B cell (primary cell): ENCODE measurements around the gene CCDC74B. TPM values are rescaled to one million over a fixed set of nuclear protein-coding genes. Genes with fewer than 3 reads are reported as not detected.
"Not testable (repeated sequence)": the region's sequence is repeated elsewhere in the genome, so short reads cannot be mapped to it uniquely, and the experiment has no call there.

Experiments
- ATAC-seq: fragments of 200-7000 bp; cut with Tn5 transposase; one replicate; pipeline ENCODE4 v1.10.0; 2021; ENCODE audit warnings: low read depth, mild to moderate bottlenecking, moderate number of reproducible peaks, moderate library complexity
- CTCF ChIA-PET: fragments of 350-600 bp; sonication (Branson Sonifier 250); formaldehyde crosslinking; loops from one replicate; lab custom pipeline; 2021; ENCODE audit warnings: antibody characterized with exemption, inconsistent platforms; lab: Charles Lee
- POLR2A ChIA-PET: fragments of 350-600 bp; sonication (Branson Sonifier 250); formaldehyde crosslinking; loops from one replicate; lab custom pipeline; 2021; ENCODE audit warnings: antibody characterized with exemption; lab: Charles Lee
- DNase-seq: peaks from one replicate; pipeline ENCODE4 v3.0.0; 2013
- H2AFZ ChIP-seq: 2 replicates; pipeline ENCODE4 v1.6.1; 2012; ENCODE audit warnings: mild to moderate bottlenecking, low read depth, low read length; ENCODE audit not compliant: insufficient read depth, poor library complexity, severe bottlenecking
- H3K27ac ChIP-seq, 2 donors: 1 replicate in 1 of 2; 2 replicates in 1 of 2; pipeline ENCODE4 v1.5.1; 2012 to 2013; ENCODE audit warnings: low read length in 2 of 2, mild to moderate bottlenecking in 2 of 2, moderate library complexity in 1 of 2
- H3K27me3 ChIP-seq, 4 experiments: fragments of 200-600 bp in 1 of 4; sonication (generic) in 1 of 4; replicated peaks in 1 of 4; 1 replicate in 2 of 4; 2 replicates in 2 of 4; pipeline versions ENCODE4 v1.6.1 to v1.7.0; 2013 to 2016; ENCODE audit warnings: low read length in 3 of 4, mild to moderate bottlenecking in 2 of 4, mixed read lengths in 1 of 4, moderate library complexity in 1 of 4; ENCODE audit not compliant: insufficient read depth in 4 of 4, control insufficient read depth in 3 of 4; ENCODE audit errors: control extremely low read depth in 1 of 4
- H3K36me3 ChIP-seq, 2 experiments: replicated peaks in 1 of 2; 1 replicate in 1 of 2; 2 replicates in 1 of 2; pipeline versions ENCODE4 v1.6.1 to v1.7.1; 2013; ENCODE audit warnings: low read length in 1 of 2; ENCODE audit not compliant: insufficient read depth in 2 of 2, control insufficient read depth in 1 of 2; ENCODE audit errors: control extremely low read depth in 1 of 2, extremely low read depth in 1 of 2
- H3K4me1 ChIP-seq, 2 donors: fragments of 200-600 bp in 1 of 2; sonication (generic) in 1 of 2; 1 replicate in 1 of 2; 2 replicates in 1 of 2; pipeline versions ENCODE4 v1.5.1 to v1.6.1; 2013 to 2017; ENCODE audit warnings: low read length in 2 of 2; ENCODE audit not compliant: control insufficient read depth in 2 of 2, insufficient read depth in 2 of 2
- H3K4me2 ChIP-seq: replicated peaks from 2 replicates; pipeline ENCODE3; 2012; ENCODE audit warnings: mild to moderate bottlenecking, low read depth, low read length; ENCODE audit not compliant: poor library complexity, severe bottlenecking
- H3K4me3 ChIP-seq, 5 experiments: fragments of 200-600 bp in 1 of 5; sonication (generic) in 1 of 5; 1 replicate in 3 of 5; 2 replicates in 2 of 5; pipeline versions ENCODE4 v1.5.1 to v1.7.0; 2011 to 2016; ENCODE audit warnings: low read length in 4 of 5, mild to moderate bottlenecking in 4 of 5, low read depth in 2 of 5, control low read depth in 1 of 5, moderate library complexity in 1 of 5; ENCODE audit not compliant: insufficient read depth in 1 of 5; ENCODE audit errors: control extremely low read depth in 1 of 5, extremely low read depth in 1 of 5
- H3K79me2 ChIP-seq: fragments of 200-600 bp; sonication (generic); one replicate; pipeline ENCODE4 v1.6.0; 2016; ENCODE audit warnings: low read length; ENCODE audit not compliant: control insufficient read depth, insufficient read depth
- H3K9ac ChIP-seq: fragments of 200-600 bp; sonication (generic); 2 replicates; pipeline ENCODE4 v1.6.1; 2017; ENCODE audit warnings: mild to moderate bottlenecking, low read length, moderate library complexity
- H3K9me3 ChIP-seq, 3 donors: one replicate each; pipeline versions ENCODE4 v1.6.1 to v1.7.1; 2013; ENCODE audit warnings: low read length in 2 of 3; ENCODE audit not compliant: control insufficient read depth in 2 of 3, insufficient read depth in 1 of 3; ENCODE audit errors: control extremely low read depth in 1 of 3
- H4K20me1 ChIP-seq: 2 replicates; pipeline ENCODE4 v1.6.0; 2012; ENCODE audit warnings: mild to moderate bottlenecking, low read length; ENCODE audit not compliant: insufficient read depth, control insufficient read depth, poor library complexity, severe bottlenecking
- H3K27ac Mint-ChIP-seq: one replicate; pipeline ENCODE4 v1.8.0; 2021; ENCODE audit warnings: mixed read lengths
- H3K27me3 Mint-ChIP-seq: one replicate; pipeline ENCODE4 v1.8.0; 2021; ENCODE audit warnings: mixed read lengths
- H3K4me1 Mint-ChIP-seq: one replicate; pipeline ENCODE4 v1.8.0; 2021; ENCODE audit warnings: mixed read lengths
- H3K4me3 Mint-ChIP-seq: one replicate; pipeline ENCODE4 v1.8.0; 2021; ENCODE audit warnings: mixed read lengths
- H3K9me3 Mint-ChIP-seq: one replicate; pipeline ENCODE4 v1.8.0; 2022; ENCODE audit warnings: mixed read lengths; ENCODE audit not compliant: insufficient read depth
- EZH2 ChIP-seq: IDR thresholded peaks from 2 replicates; pipeline ENCODE4 v1.6.1; 2012; ENCODE audit warnings: borderline replicate concordance, low read depth, mild to moderate bottlenecking, moderate library complexity, low read length; ENCODE audit not compliant: insufficient read depth, poor library complexity, severe bottlenecking
- WGBS: methylation state at CpG from one replicate; pipeline ENCODE4 v1.1.5; 2013; ENCODE audit warnings: missing lambda C conversion rate; ENCODE audit not compliant: insufficient coverage; 5-methylcytosine and 5-hydroxymethylcytosine counted together
- intact Hi-C: fragments of 100-400 bp; cut with micrococcal nuclease; formaldehyde crosslinking; loops from one replicate; pipeline ENCODE4 v1.10.0; 2022
- polyA plus RNA-seq: library from polyadenylated mRNA; depleted of rRNA; stranded (reverse); fragments of >200 nt; gene quantifications from 2 replicates; pipeline ENCODE4 v1.2.3, GENCODE V29; 2012
- total RNA-seq, 2 donors: library from RNA; stranded (reverse); fragments of 120-200 nt in 1 of 2; gene quantifications; 1 replicate in 1 of 2; 2 replicates in 1 of 2; pipeline versions ENCODE4 v1.2.3 to v1.2.4, GENCODE V29; 2013 to 2022
- TF ChIP-seq, protein P1 (sequence below): fragments of 200-600 bp; IDR thresholded peaks from one replicate; pipeline ENCODE4 v1.8.0; 2022; ENCODE audit warnings: antibody characterized with exemption, mild to moderate bottlenecking

Gene CCDC74B
- total and polyA plus RNA-seq, 2 donors (not counting 1 experiment from before 2014, with no cell fraction given), result 1.1 to 1.4 TPM

DNA sequence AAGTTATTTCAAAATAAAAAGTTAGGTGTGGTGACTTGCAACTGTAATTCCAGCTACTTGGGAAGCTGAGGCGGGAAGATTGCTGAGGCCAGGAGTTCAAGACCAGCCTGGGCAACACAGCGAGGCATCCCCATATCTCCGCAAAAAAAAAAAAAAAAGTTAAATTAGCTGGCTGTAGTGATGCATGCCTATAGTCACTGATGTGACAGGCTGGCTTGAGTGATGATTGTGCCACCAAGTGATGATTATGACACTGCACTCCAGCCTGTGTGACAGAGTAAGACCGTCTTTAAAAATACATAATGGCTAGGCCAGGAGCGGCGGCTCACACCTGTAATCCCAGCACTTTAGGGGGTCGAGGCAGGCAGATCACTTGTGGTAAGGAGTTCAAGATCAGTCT, 25.0 kb upstream of the CCDC74B start:
- no peaks in the 10 kb centered on the region for H3K9me3 Mint-ChIP-seq
- no peak overlapping the region for H3K4me3 ChIP-seq
- no peaks in the 10 kb centered on the region for H3K4me1 Mint-ChIP-seq
- no peak overlapping the region for H3K4me2 ChIP-seq
- 100% methylated on average over 4 of the region's 7 CpGs for WGBS
- no peak overlapping the region for H3K27ac Mint-ChIP-seq
- H3K9me3 ChIP-seq, result no peaks in the 10 kb centered on the region
- no peak overlapping the region for H3K27ac ChIP-seq
- H2AFZ ChIP-seq, result no peak overlapping the region
- no peak overlapping the region for H3K9ac ChIP-seq
- no peak overlapping the region for H3K4me3 Mint-ChIP-seq
- DNase-seq, result no peak
- ChIA-PET POLR2A (no interaction called here), CTCF (no interaction called here)
- H3K27me3 Mint-ChIP-seq, result no peaks in the 10 kb centered on the region
- H3K36me3 ChIP-seq, result peaks cover 2 to 48% of the 10 kb centered on the region in 2 experiments
- intact Hi-C loops, result no loop called here
- H3K27me3 ChIP-seq, result no peaks in the 10 kb centered on the region
- H4K20me1 ChIP-seq, result no peaks in the 10 kb centered on the region
- H3K4me1 ChIP-seq, result no peaks in the 10 kb centered on the region
- H3K79me2 ChIP-seq, result no peaks in the 10 kb centered on the region
- no peak for TF ChIP-seq EZH2
- TF ChIP-seq, protein P1, sequence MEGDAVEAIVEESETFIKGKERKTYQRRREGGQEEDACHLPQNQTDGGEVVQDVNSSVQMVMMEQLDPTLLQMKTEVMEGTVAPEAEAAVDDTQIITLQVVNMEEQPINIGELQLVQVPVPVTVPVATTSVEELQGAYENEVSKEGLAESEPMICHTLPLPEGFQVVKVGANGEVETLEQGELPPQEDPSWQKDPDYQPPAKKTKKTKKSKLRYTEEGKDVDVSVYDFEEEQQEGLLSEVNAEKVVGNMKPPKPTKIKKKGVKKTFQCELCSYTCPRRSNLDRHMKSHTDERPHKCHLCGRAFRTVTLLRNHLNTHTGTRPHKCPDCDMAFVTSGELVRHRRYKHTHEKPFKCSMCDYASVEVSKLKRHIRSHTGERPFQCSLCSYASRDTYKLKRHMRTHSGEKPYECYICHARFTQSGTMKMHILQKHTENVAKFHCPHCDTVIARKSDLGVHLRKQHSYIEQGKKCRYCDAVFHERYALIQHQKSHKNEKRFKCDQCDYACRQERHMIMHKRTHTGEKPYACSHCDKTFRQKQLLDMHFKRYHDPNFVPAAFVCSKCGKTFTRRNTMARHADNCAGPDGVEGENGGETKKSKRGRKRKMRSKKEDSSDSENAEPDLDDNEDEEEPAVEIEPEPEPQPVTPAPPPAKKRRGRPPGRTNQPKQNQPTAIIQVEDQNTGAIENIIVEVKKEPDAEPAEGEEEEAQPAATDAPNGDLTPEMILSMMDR, result no peak
- no peak for ATAC-seq

DNA sequence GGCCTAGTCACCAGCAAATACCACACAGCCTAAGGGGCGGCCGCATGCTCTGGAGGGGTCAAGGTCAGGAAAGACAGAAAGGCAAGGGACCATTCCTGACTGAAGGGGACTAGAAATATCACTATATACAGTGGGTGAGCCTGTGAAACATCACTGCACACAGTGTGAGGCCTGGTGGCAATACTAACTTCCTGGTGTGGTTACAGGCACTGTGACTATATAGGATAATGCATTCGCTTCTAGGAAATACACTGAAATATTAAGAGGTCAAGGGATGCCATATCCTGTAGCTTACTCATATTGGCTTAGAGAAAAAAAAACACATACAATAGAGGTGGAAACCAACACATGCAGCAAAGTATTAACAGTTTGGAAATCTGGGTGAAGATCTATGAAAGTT, 24.3 kb upstream of the CCDC74B start:
- H3K27me3 ChIP-seq, H3K9me3 ChIP-seq, H3K4me1 Mint-ChIP-seq, H3K27ac ChIP-seq, H4K20me1 ChIP-seq, ATAC-seq, H3K9ac ChIP-seq, H3K27me3 Mint-ChIP-seq, H3K9me3 Mint-ChIP-seq, H3K4me2 ChIP-seq, H3K79me2 ChIP-seq, H2AFZ ChIP-seq, DNase-seq, H3K4me1 ChIP-seq, H3K4me3 ChIP-seq, H3K27ac Mint-ChIP-seq, intact Hi-C loops, POLR2A ChIA-PET, CTCF ChIA-PET, H3K4me3 Mint-ChIP-seq: not testable (repeated sequence)
- peaks cover 2 to 48% of the 10 kb centered on the region in 2 experiments for H3K36me3 ChIP-seq
- no CpG with 5 or more reads among the region's 3 CpGs for WGBS

DNA sequence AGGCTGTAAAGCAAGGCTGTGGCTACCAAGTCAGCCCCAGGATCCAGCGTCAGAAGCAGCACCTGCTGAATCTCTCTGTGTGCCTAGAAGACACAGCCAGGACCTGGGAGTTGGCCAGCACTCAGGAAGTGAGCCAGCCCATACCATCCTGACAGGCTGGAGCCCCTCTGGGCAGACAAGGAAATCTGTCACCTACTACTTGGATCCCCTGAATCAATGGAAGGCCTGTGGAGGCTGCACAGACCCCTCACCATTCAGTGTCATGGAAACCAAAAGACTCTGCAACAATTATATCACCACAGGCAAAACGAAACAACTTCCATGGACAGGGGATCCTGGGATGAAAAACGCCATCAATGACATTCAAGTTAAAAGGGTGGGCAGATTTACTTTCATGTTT, 21.7 kb upstream of the CCDC74B start:
- peaks cover 2 to 43% of the 10 kb centered on the region in 2 experiments for H3K36me3 ChIP-seq
- not testable (repeated sequence) for H3K9me3 Mint-ChIP-seq

More for the DNA sequence above, 21.7 kb upstream of the CCDC74B start:
- intact Hi-C loops, H3K4me3 ChIP-seq, ATAC-seq, H4K20me1 ChIP-seq, H3K4me2 ChIP-seq, H3K9ac ChIP-seq, H3K4me1 Mint-ChIP-seq, H3K9me3 ChIP-seq, H3K79me2 ChIP-seq, H3K27me3 Mint-ChIP-seq, H3K4me3 Mint-ChIP-seq, H3K27ac ChIP-seq, DNase-seq, POLR2A ChIA-PET, H2AFZ ChIP-seq, CTCF ChIA-PET, H3K4me1 ChIP-seq, H3K27me3 ChIP-seq, H3K27ac Mint-ChIP-seq: not testable (repeated sequence)
- WGBS, result 100% methylated on average over 3 of the region's 3 CpGs
